ENCODE measurements around the gene FYN. TPM values are rescaled to one million over a fixed set of nuclear protein-coding genes. Genes with fewer than 3 reads are reported as not detected.

The FYN gene
- total and polyA plus RNA-seq, 10 of the 15 experiments (the other 5 are each of a cell fraction or from before 2014, with no cell fraction given), result 51.4 to 247 (median 138) TPM

GRCh38 chr6:111674413-111674812 lies 198.8 kb downstream of the FYN start:
- ChIA-PET POLR2A (interaction anchor here (0.6 kb wide), 2 partner anchors 73 to 353 kb away, joined by 3 to 5 read pairs; no protein-coding TSS in a partner anchor), RAD21 (ENCODE audit: unreplicated experiment) (interaction anchor here (2.5 kb wide), 1 partner anchor 416 kb away, joined by 7 read pairs; a partner anchor contains a TSS), SMC1A (ENCODE audit: uncharacterized antibody, unreplicated experiment) (interaction anchor here (0.5 to 1.4 kb wide), 4 partner anchors 15 to 29 kb away, joined by 3 to 4 read pairs (median 3); no protein-coding TSS in a partner anchor), CTCF (interaction anchor here (0.6 to 1.2 kb wide), 2 partner anchors 11 to 1397 kb away, joined by 3 read pairs; no protein-coding TSS in a partner anchor)
- BruUV-seq (replicated peaks), result no TSS peak
- in situ Hi-C loops (cut with MboI) (no loop called here), intact Hi-C loops (cut with micrococcal nuclease; ENCODE audit: unreplicated experiment) (no loop called here)
- no peak overlapping the region for H3K27ac ChIP-seq (ENCODE audit: control insufficient read depth, insufficient read depth)
- DNase-seq (ENCODE audit: low read depth, low spot score) (no peak), FAIRE-seq (no peak), ATAC-seq (no peak)
- WGBS (ENCODE audit: insufficient coverage, insufficient replicate concordance, low lambda C conversion rate, missing lambda C conversion rate), result 80% methylated on average over 4 of the region's 4 CpGs
- no peak overlapping the region for H3K9ac ChIP-seq (ENCODE audit: control insufficient read depth, insufficient read depth, low read length)
- H3K4me3 ChIP-seq, result no peak overlapping the region
- H3K4me2 ChIP-seq (ENCODE audit: control insufficient read depth, insufficient read depth), result no peak overlapping the region
- H3K4me1 ChIP-seq (ENCODE audit: control insufficient read depth, insufficient read depth, low read length), result no peaks in the 10 kb centered on the region
- TF ChIP-seq RB1 (IDR thresholded peaks at IDR 0.05; ENCODE audit: borderline replicate concordance), result no peak
- no peak for TF ChIP-seq JUND (IDR thresholded peaks at IDR 0.05; ENCODE audit: low read depth, low read length)
- TF ChIP-seq NKRF (conservative IDR thresholded peaks at IDR 0.05), result no peak
- no peak for TF ChIP-seq CHD4 (IDR thresholded peaks at IDR 0.05)
- no peak for TF ChIP-seq EZH2 (IDR thresholded peaks at IDR 0.05; ENCODE audit: borderline replicate concordance, control insufficient read depth, low read depth, low read length)
- TF ChIP-seq SPI1 (IDR thresholded peaks at IDR 0.05; ENCODE audit: borderline replicate concordance, insufficient read depth, low read depth, low read length), result no peak
- TF ChIP-seq EED (IDR thresholded peaks at IDR 0.05; ENCODE audit: low read depth), result no peak
- H3K27me3 ChIP-seq (replicated peaks in 1 of 2; ENCODE audit: control insufficient read depth in 2 of 2, insufficient read depth in 2 of 2, low read length in 1 of 2), result no peaks in the 10 kb centered on the region
- H2AFZ ChIP-seq (ENCODE audit: control insufficient read depth, low read depth, low read length), result no peak overlapping the region
- no peaks in the 10 kb centered on the region for H3K9me3 ChIP-seq (replicated peaks; ENCODE audit: control insufficient read depth, insufficient read depth, low read length)
- H3K36me3 ChIP-seq (ENCODE audit: control insufficient read depth in 2 of 2, insufficient read depth in 2 of 2, low read length in 1 of 2), result peaks cover 23 to 36% of the 10 kb centered on the region in 2 experiments
- H4K20me1 ChIP-seq (ENCODE audit: control insufficient read depth, insufficient read depth), result no peaks in the 10 kb centered on the region
- H3K79me2 ChIP-seq (ENCODE audit: control insufficient read depth, insufficient read depth, low read length), result no peaks in the 10 kb centered on the region
